T-helper 1 cell (primary cell): ENCODE data around the gene TAF10.

ENCODE experiments used
- DNase-seq, 5 donors: peaks; one replicate each; pipeline ENCODE4 v3.0.0-alpha.2; 2012 to 2020

The TAF10 gene

GRCh38 chr11:6640036-6640984 is 28.3 kb upstream of the TAF10 start:
- no peak for DNase-seq

- no peak for DNase-seq
These were observed 26.4 kb upstream of the TAF10 start for GRCh38 chr11:6638429-6638828.

GRCh38 chr11:6637871-6638270 is 25.9 kb upstream of the TAF10 start:
- DNase-seq: no peak

- DNase-seq: no peak
These were observed 24.5 kb upstream of the TAF10 start for GRCh38 chr11:6636480-6636879.

GRCh38 chr11:6635082-6635932 is 23.3 kb upstream of the TAF10 start:
- no peak for DNase-seq

- no peak for DNase-seq
These were observed 22.5 kb upstream of the TAF10 start for GRCh38 chr11:6634534-6634933.

GRCh38 chr11:6633422-6634408 is 21.7 kb upstream of the TAF10 start:
- DNase-seq: no peak

GRCh38 chr11:6632116-6633073 is 20.4 kb upstream of the TAF10 start:
- DNase-seq: no peak

GRCh38 chr11:6631361-6631890 is 19.4 kb upstream of the TAF10 start:
- no peak for DNase-seq

- DNase-seq: no peak
These were observed 18.7 kb upstream of the TAF10 start for GRCh38 chr11:6630632-6631291.

- no peak for DNase-seq
These were observed 18.0 kb upstream of the TAF10 start for GRCh38 chr11:6629892-6630631.

GRCh38 chr11:6629573-6629891 is 17.5 kb upstream of the TAF10 start:
- DNase-seq: no peak

- DNase-seq: no peak
These were observed 16.5 kb upstream of the TAF10 start for GRCh38 chr11:6628526-6628925.

GRCh38 chr11:6627762-6628241 is 15.8 kb upstream of the TAF10 start:
- peak in 1 of 5 donors; percentile 33 for DNase-seq

GRCh38 chr11:6626971-6627761 is 15.2 kb upstream of the TAF10 start:
- no peak for DNase-seq

GRCh38 chr11:6625832-6626420 is 13.9 kb upstream of the TAF10 start:
- no peak for DNase-seq

- no peak for DNase-seq
These were observed 13.3 kb upstream of the TAF10 start for GRCh38 chr11:6625156-6625831.
